GM19025 (cell line): ENCODE measurements around the gene RBM41.
"Not testable (repeated sequence)": the region's sequence is repeated elsewhere in the genome, so short reads cannot be mapped to it uniquely, and the experiment has no call there.

Experiments used
- ATAC-seq: cut with Tn5 transposase; IDR thresholded peaks from one replicate; pipeline ENCODE4 v1.9.1; 2021; ENCODE audit warnings: mild to moderate bottlenecking, low read depth, moderate library complexity; ENCODE audit not compliant: unreplicated experiment

The RBM41 gene

DNA sequence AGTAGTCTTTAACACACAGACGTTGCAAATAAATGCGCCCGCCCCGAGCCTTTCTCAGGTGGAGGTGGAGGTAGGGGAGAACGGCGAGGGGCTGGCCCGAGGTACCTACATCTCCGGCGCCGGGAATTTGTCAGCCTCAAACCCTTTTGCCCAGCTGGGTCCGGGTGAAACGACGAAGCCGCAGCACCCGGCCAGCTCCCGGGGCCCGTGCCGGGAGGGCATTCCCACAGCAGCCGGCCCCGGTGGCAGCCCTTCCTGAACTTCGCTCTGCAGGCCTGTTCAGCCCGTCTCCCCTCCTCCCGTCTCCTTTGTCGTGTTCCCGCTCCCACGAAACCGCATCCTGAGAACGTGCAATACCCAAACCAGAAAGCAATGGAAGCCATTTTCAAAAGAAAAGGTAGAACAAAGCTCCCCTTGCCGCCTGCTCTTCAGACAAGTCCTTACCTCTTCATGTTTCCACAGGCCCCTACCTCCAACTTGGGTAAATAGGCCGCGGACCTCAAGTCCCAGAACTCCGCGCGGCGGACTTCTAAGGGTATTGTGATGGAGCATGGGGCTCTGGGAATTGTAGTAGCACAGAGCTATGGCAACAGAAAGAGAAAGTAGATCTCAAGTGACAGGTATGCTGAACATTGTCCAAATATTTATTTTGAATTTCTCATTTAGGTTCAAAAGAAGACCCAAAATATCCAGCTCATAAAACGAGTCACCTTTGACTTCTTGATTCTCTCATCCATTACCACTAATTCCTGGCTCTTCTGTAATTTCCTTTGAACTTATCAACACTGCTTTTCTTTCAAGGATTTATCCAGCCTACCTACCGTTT lies at the start of gene RBM41:
TSS of gene RBM41 (minus strand) at position 501 of the 826 bp plus-strand sequence. CDS start at position 452, 49 bp downstream.
- ATAC-seq, result peak; percentile 100

DNA sequence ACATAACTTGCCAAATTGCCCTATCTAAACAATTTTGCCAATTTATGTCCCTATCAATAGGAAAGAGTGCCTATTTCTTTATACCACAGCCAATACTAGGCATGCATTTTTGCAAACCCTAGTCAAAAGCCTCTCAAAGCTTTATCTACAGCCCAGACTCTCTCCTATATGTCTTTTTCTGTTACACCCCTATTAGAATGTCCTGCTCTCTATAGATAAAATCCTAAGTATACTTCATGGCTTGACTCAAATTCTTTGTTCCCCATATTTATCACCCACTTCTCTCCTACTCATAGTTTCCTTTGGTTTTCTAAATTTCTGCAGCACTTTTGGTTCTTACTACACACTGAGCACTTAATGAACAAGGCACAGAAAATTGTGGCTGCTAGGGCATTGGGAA lies 49.6 kb upstream of the RBM41 start:
- ATAC-seq, result no peak

DNA sequence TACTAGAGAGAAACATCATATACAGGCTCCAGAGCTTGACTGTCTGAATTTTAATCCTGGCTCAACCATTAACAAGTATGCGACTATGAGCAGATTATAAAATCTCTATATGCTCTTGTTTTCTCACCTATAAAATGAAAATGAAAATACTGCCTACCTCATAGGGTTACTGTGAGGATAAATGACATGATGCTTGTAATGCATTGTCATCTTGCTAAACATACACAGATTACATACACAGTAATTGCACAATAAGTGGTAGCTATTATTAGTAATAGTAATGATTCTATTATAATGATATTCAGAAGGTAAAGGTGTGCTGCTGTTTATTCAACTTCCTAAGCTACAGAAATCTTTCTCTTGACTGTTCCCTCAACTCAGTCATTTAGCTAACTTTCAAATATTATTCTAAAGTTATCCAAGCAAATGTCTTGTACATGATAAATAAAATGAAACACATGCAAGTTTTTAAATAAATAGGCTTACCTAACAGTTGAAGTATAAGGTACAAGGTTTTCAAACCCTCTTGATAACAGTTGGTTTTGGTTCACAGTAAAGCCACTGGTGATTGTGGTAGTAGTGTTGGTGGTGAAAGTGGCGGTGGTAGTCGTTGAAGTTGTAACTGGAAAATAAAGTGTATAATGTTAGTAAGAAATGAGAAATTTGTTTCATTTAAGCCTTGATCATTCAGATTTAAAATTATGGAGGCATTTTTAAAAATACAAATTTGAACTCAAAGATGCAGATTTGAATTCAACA lies 48.7 kb upstream of the RBM41 start:
- no peak for ATAC-seq

DNA sequence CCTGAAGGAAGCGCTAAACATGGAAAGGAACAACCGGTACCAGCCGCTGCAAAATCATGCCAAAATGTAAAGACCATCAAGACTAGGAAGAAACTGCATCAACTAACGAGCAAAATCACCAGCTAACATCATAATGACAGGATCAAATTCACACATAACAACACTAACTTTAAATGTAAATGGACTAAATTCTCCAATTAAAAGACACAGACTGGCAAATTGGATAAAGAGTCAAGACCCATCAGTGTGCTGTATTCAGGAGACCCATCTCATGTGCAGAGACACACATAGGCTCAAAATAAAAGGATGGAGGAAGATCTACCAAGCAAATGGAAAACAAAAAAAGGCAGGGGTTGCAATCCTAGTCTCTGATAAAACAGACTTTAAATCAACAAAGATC lies 39.0 kb upstream of the RBM41 start:
- not testable (repeated sequence) for ATAC-seq

DNA sequence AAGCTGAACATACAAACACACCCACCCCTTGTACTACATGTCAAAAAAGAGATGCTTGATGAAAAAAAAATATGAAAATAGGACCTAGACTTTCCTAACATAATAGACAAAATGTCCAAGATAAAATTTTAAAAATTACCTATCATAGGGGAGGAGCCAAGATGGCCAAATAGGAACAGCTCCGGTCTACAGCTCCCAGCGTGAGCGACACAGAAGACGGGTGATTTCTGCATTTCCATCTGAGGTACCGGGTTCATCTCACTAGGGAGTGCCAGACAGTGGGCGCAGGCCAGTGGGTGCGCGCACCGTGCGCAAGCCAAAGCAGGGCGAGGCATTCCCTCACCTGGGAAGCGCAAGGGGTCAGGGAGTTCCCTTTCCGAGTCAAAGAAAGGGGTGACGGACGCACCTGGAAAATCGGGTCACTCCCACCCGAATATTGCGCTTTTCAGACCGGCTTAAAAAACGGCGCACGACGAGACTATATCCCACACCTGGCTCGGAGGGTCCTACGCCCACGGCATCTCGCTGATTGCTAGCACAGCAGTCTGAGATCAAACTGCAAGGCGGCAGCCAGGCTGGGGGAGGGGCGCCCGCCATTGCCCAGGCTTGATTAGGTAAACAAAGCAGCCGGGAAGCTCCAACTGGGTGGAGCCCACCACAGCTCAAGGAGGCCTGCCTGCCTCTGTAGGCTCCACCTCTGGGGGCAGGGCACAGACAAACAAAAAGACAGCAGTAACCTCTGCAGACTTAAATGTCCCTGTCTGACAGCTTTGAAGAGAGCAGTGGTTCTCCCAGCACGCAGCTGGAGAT lies 37.2 kb upstream of the RBM41 start:
- ATAC-seq, result not testable (repeated sequence)

DNA sequence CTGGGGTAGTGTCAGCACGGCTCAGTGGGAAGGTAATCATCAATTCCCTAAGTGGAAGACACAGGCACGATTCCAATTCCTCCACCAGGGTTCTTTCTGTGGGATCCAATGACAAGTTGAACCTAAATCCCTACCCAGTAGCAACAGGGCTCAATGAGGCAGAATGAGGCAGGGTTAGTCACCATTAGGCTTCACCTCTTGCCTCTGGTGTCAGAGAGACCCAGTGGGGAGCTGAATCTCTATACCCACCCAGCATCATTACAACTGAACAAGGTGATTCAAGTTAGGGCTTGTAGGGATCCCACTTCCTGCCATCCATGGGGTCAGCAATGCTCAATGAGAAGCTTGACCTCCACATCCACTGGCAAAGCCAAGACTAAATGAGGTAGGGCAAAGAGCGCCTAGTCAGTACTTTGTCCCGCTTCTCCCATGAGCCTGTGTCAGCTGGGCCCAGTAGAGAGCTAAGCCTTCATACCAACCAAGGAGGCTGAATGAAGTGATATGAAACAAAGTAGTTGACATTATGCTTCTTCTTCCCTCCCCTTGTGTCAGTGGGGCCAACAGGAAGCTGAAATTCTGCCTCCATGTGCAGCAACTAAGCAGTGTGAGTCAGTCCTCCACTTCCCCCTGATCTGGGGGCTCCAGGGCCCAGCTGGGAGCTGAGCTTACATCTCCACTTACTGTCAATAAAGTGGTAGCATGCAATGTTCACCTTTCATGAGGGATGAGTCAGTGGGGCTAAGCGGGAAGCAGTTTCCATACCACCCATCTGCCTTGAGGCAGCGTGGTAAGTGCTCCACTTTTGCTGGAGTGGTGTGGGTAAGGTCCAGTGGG lies 36.4 kb upstream of the RBM41 start:
- no peak for ATAC-seq

DNA sequence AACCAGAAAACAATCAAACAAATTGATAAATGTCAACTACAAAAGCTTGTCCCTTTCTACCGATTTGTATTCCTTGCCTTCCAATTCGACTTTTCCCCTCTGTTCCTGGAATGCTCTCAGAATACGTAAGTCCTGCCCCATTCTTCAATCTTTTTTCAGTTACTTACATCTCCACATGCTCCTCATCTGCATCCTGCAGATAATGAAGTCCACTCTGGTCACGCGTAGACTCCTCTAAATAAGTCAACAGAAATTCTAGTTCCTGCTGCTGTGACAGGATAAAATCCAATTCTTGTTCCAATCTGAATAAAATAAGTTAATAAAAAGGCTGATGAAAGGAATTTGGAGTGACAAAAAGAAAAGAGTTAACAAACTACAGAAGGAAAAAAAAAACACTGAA lies 34.4 kb upstream of the RBM41 start:
- ATAC-seq, result no peak

DNA sequence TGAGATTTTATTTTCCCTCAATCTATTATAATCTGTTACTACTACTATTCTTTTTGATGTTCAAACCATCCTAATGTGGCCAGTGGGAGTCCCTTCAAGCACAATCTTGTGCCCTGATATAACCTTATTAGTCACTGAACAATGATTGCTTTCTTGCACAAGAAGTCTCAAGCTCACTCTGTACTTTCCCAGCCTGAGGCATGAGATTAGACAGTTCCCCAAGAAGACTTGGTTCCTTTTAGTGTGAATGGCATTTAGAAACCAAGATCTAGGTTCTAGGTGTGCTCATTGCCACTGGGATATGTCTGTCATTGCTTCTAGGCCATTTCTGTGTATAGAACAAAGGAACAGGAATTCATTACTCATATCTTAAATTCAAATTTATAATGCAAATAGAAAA lies 28.0 kb upstream of the RBM41 start:
- ATAC-seq, result no peak

DNA sequence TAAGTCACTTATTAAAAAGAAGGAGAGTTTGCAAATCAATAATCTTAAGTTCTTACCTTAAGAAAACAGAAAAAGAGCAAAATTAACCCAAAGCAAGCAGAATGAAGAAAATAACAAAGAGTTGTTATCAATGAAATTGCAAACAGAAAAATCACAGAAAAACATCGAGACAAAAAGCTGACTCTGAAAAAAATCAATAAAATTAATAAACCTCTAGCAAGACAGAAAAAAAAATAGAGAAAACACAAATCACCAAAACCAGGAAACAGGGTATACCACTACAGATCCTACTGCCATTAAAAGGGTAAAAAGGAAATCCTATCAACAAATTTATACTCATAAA lies 17.3 kb upstream of the RBM41 start:
- ATAC-seq, result no peak

DNA sequence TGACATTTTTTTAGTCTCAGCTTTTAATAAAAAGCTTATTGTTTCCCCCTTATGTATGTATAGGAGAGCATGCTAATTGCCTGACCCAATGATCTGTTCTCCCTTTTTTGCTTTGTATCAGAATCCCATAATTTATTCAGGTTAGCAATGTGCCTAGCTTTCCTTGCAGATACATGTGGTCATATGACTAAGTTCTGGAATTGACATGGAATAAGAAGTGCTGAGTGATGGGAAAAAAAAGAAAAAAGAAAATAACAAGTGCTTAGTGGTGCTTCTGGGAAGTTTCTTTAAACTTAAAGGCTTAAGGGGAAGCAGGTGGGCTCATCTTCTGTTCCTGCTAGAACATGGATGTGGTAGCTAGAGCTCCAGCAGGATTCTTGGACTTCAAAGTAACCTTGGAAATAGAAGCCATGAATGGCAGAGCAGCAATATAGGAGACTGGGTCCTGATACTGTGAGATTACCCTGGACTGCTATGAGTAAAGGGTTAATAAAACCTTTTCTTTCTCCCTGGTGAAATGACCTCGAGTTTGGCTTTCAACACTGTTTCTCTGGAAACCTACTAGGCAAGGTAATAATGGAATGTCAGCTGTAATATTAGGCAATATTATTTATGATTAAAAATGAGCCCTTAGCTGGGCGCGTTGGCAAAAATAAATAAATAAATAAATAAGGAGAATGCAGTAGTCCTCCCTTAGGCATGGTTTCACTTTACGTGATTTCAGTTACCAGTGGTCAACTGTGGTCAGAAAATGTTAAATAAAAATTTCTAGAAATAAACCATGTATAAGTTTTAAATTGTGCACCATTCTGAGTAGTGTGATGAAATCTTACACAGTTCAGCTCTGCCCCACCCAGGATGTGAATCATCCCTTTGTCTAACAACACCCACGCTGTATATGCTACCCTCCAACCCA lies 16.7 kb upstream of the RBM41 start:
- peak; percentile 69 for ATAC-seq

DNA sequence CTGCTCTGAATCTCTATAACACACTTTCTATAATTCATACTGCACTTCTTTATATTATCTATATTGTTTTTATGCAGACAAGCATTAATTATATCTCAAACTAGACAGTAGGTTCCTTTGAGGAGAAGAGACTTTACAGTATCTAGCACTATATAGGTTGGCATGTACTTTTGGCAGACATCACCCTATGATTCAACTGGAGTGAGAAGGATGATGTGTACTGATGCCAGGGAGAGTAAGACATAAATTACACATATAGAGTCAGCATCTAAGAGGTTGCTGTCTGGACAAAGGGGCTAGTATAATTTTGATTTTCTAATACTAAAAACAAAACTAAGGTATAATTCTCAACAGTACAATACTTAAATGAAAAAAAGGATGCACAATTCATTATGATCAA lies 5.1 kb upstream of the RBM41 start:
- no peak for ATAC-seq

DNA sequence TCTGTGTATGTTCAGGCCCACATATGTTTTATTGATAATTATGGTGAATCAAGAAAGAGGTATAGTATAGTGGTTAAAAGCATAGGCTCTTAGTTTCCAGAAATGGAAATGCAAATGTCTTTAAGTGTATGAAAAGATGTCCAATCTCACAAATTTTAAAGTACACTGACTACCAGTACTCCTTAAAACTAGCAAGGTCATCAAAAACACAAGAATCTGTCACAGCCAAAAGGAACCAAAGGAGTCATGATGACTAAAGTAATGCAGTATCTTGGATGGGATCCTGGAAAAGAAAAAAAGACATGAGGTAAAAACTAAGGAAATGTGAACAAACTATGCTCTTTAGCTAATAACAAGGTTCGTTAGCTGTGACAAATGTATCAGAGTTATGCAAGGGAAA lies 661 bp upstream of the RBM41 start:
- no peak for ATAC-seq

DNA sequence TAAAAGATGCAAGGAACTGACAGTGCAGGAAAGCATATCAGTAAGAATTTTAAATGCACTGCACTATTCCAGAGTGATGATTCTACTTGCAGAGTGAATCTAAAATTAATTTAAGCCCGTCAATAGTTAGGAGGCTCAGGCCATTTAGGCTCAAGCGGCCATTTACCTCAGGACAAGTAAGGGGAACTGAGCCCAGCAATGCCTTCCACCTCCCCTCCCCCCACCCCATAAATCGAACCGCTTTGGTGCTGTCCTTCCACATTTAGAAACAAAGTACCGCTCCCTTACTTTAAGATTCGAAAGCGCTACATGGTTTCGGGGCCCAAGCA lies 665 bp downstream of the RBM41 start:
- no peak for ATAC-seq

DNA sequence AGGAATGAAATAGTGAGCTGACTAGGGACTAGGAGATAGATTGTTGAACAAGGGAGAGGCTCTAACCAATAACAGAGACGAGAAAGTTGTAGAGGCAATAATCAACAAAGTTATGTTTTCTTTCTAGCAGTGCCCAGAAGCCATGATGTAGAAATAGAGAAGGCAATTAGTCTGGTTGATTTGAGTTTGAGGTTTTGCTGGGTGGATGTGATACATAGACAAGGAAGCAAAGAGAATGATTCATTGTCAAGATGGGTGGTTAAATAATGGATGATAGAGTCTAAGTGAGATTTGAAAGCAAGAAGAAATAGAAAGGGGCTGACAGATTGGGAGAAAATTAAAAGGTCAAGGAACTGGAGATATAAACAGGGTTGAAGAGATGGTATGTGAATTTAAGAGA lies 11.2 kb downstream of the RBM41 start:
- ATAC-seq, result no peak

DNA sequence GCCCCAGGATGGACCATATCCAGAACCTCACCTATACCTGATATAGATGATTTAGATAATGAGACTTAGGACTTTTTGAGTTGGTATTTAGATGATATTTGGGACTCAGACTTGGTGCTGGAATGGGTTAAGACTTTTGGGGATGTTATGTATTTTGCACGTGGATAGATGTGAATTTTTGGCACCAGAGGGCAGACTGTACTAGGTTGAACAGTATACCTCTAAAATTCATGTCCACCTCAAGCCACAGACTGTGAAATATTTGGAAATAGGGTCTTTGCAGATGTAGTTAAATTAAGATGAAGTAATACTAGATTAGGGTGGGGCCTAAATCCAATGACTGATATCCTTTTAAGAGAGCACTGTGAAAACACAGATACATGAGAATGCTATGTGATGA lies 15.6 kb downstream of the RBM41 start:
- ATAC-seq, result no peak

DNA sequence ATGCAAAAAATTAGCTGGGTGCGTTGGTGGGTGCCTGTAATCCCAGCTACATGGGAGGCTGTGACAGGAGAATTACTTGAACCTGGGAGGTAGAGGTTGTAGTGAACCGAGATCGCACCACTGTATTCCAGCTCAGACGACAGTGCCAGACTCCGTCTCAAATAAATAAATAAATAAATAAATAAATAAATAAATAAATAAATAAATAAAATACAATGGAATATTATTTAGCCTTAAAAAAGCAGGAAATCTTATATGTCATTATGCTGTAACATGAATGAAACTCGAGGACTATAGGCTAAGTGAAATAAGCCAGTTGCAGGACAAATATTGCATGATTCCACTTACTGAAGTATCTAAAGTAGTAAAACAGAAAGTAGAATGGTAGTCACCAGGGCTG lies 42.5 kb downstream of the RBM41 start:
- ATAC-seq, result no peak

DNA sequence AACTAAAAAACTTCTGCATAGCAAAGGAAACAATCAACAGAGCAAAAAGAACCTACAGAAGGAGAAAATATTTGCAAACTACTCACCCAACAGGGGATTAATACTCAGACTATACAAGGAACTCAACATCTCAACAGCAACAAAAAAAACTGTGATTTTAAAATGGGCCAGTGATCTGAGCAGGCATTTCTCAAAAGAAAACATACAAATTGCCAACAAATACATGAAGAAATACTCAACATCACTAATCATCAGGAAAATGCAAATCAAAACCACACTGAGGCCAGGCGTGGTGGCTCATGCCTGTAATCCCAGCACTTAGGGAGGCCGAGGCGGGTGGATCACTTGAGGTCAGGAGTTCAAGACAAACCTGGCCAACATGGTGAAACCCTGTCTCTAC lies 60.9 kb downstream of the RBM41 start:
- ATAC-seq, result not testable (repeated sequence)

DNA sequence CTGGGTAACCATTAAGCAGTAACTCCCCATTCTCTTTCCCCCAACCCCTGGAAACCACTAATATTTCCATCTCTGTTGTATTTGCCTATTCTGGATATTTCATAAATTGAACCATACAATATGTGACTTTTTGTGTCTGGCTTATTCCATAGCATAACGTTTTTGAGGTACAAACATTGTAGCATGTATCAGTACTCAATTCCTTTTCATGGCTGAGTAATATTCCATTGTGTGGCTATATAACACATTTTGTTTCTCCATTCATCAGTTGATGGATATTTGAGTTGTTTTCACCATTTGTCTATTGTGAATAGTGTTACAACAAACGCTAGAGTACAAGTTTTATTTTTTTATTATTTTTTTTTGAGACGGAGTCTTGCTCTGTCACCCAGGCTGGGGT lies 63.6 kb downstream of the RBM41 start:
- no peak for ATAC-seq

DNA sequence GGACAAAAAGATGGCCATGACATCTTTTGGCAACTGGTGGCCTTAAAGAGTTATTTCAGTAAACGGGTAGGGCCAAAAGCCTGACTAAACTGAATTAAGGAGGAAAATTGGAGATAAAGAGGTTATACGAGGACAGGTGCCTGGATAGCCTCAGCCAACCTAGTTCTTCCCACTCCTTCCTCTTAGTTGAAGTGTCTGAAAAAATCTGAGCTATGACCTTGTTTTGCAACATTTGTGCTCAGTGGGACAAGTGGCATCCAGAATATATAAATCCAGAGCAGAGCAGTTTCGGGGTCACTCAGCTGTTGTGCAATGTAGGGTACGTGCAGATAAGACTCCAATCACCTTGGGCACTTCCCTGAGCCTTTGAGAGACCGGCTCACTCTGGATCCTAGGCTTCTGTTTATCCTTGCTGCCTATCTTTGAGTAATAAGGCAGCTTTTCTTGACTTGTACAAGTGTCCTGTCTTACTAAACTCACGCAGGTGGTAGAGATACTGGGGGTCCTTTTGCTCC lies 68.4 kb downstream of the RBM41 start:
- ATAC-seq, result no peak
